ENCODE results near the gene MICA.
"Not testable (repeated sequence)": the region's sequence is repeated elsewhere in the genome, so short reads cannot be mapped to it uniquely, and the experiment has no call there.

MICA gene

DNA sequence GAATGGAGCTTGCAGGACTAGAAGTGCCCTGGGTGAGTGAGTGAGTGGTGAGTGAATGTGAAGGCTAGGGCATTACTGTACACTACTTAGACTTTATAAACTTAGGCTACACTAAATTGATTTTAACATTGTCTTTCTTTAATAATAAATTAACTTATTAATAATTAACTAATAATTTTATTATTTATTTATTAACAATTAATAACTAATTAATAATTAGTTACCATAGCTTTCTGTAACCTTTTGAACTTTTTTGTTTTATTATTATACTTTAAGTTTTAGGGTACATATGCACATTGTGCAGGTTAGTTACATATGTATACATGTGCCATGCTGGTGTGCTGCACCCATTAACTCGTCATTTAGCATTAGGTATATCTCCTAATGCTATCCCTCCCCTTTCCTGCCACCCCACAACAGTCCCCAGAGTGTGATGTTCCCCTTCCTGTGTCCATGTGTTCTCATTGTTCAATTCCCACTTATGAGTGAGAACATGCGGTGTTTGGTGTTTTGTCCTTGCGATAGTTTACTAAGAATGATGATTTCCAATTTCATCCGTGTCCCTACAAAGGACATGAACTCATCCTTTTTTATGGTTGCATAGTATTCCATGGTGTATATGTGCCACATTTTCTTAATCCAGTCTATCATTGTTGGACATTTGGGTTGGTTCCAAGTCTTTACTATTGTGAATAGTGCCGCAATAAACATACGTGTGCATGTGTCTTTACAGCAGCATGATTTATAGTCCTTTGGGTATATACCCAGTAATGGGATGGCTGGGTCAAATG, 43.8 kb downstream of the MICA start:
- not testable (repeated sequence) for H3K36me3 ChIP-seq (ENCODE audit: control insufficient read depth in 1 of 2, insufficient read depth in 2 of 2, low read length in 2 of 2); H2BK120ac ChIP-seq (ENCODE audit: insufficient read depth, low read length, poor library complexity); H3K4me3 ChIP-seq (ENCODE audit: low read depth, low read length); H2AK5ac ChIP-seq (ENCODE audit: low read length); H3K27ac ChIP-seq (ENCODE audit: low read depth, low read length); H3K4me2 ChIP-seq (ENCODE audit: low read length); H4K12ac ChIP-seq (ENCODE audit: low read depth, low read length); H3K18ac ChIP-seq (ENCODE audit: low read length); H3K4me1 ChIP-seq (ENCODE audit: control insufficient read depth in 1 of 2, insufficient read depth in 2 of 2, low read length in 2 of 2); H3K79me1 ChIP-seq (ENCODE audit: low read length); H3K23ac ChIP-seq (ENCODE audit: low read length); H2BK5ac ChIP-seq (ENCODE audit: low read depth, low read length, poor library complexity); DNase-seq; H4K8ac ChIP-seq (ENCODE audit: low read depth, low read length); H2BK12ac ChIP-seq (ENCODE audit: low read length); H3K14ac ChIP-seq (ENCODE audit: low read length); H2AFZ ChIP-seq (ENCODE audit: insufficient read depth, low read length, poor library complexity); H3K79me2 ChIP-seq (ENCODE audit: control insufficient read depth, insufficient read depth, low read length, poor library complexity); H3K9ac ChIP-seq (ENCODE audit: low read length); H3K4ac ChIP-seq (ENCODE audit: low read depth, low read length); H4K91ac ChIP-seq (ENCODE audit: low read depth, low read length); H3K9me3 ChIP-seq (ENCODE audit: insufficient read depth, low read depth, low read length); H3K27me3 ChIP-seq (ENCODE audit: insufficient read depth, low read length)
- no CpG with 5 or more reads among the region's 6 CpGs for WGBS (ENCODE audit: extremely low coverage, insufficient coverage, insufficient read length)

DNA sequence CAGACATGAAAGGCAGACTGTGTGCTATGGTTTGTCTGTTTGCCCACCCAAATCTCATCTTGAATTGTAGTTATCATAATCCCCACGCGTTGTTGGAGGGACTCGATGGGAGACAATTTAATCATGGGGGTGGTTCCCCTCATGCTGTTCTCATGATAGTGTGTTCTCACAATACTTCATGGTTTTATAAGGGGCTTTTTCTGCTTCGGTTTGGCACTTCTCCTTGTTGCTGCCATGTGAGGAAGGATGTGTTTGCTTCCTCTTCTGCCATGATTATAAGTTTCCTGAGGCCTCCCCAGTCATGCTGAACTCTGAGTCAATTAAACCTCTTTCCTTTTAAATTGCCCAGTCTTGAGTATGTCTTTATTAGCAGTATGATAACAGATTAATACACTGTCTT, 47.4 kb downstream of the MICA start:
- DNase-seq: no peak
- no peaks in the 10 kb centered on the region for H3K9me3 ChIP-seq (ENCODE audit: insufficient read depth, low read depth, low read length)
- H2BK5ac ChIP-seq (ENCODE audit: low read depth, low read length, poor library complexity): no peak overlapping the region
- H4K91ac ChIP-seq (ENCODE audit: low read depth, low read length): no peak overlapping the region
- H4K8ac ChIP-seq (ENCODE audit: low read depth, low read length): no peak overlapping the region
- H3K27ac ChIP-seq (ENCODE audit: low read depth, low read length): no peak overlapping the region
- H2AK5ac ChIP-seq (ENCODE audit: low read length): no peak overlapping the region
- H3K4me2 ChIP-seq (ENCODE audit: low read length): no peak overlapping the region
- H3K14ac ChIP-seq (ENCODE audit: low read length): no peak overlapping the region
- no peak overlapping the region for H3K9ac ChIP-seq (ENCODE audit: low read length)
- H3K79me1 ChIP-seq (ENCODE audit: low read length): no peaks in the 10 kb centered on the region
- H2BK120ac ChIP-seq (ENCODE audit: insufficient read depth, low read length, poor library complexity): no peak overlapping the region
- no CpG with 5 or more reads among the region's 4 CpGs for WGBS (ENCODE audit: extremely low coverage, insufficient coverage, insufficient read length)
- H3K4me1 ChIP-seq (ENCODE audit: control insufficient read depth in 1 of 2, insufficient read depth in 2 of 2, low read length in 2 of 2): no peaks in the 10 kb centered on the region
- H3K23ac ChIP-seq (ENCODE audit: low read length): no peak overlapping the region
- no peaks in the 10 kb centered on the region for H3K27me3 ChIP-seq (ENCODE audit: insufficient read depth, low read length)
- no peak overlapping the region for H3K4ac ChIP-seq (ENCODE audit: low read depth, low read length)
- no peak overlapping the region for H3K4me3 ChIP-seq (ENCODE audit: low read depth, low read length)
- H2AFZ ChIP-seq (ENCODE audit: insufficient read depth, low read length, poor library complexity): no peak overlapping the region
- no peak overlapping the region for H4K12ac ChIP-seq (ENCODE audit: low read depth, low read length)
- H3K36me3 ChIP-seq (ENCODE audit: control insufficient read depth in 1 of 2, insufficient read depth in 2 of 2, low read length in 2 of 2): no peaks in the 10 kb centered on the region
- H3K18ac ChIP-seq (ENCODE audit: low read length): no peak overlapping the region
- no peaks in the 10 kb centered on the region for H3K79me2 ChIP-seq (ENCODE audit: control insufficient read depth, insufficient read depth, low read length, poor library complexity)
- no peak overlapping the region for H2BK12ac ChIP-seq (ENCODE audit: low read length)

DNA sequence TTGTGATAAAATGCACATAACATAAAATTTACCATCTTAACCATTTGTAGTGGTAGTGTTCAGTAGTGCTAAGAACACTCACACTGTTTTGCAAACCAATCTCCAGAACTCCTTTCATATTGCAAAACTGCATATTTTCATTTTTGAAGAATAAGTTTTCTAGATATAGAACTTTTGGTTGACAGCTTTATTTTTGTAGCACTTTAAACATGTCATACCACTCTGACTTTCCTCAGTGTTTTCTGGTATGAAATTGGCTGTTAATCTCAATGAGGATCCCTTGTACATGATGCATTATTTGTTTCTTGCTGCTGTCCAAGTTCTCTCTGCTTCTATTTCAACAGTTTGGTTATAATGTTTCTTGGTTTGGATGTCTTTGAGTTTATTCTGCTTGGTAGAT, 49.5 kb downstream of the MICA start:
- no peak overlapping the region for H3K18ac ChIP-seq (ENCODE audit: low read length)
- H4K8ac ChIP-seq (ENCODE audit: low read depth, low read length): no peak overlapping the region
- H3K36me3 ChIP-seq (ENCODE audit: control insufficient read depth in 1 of 2, insufficient read depth in 2 of 2, low read length in 2 of 2): no peaks in the 10 kb centered on the region
- H2AK5ac ChIP-seq (ENCODE audit: low read length): no peak overlapping the region
- H3K9me3 ChIP-seq (ENCODE audit: insufficient read depth, low read depth, low read length): no peaks in the 10 kb centered on the region
- no peak overlapping the region for H2AFZ ChIP-seq (ENCODE audit: insufficient read depth, low read length, poor library complexity)
- H3K23ac ChIP-seq (ENCODE audit: low read length): no peak overlapping the region
- no peak overlapping the region for H3K9ac ChIP-seq (ENCODE audit: low read length)
- H3K4me3 ChIP-seq (ENCODE audit: low read depth, low read length): no peak overlapping the region
- no peak overlapping the region for H3K27ac ChIP-seq (ENCODE audit: low read depth, low read length)
- no peak overlapping the region for H2BK12ac ChIP-seq (ENCODE audit: low read length)
- no peak overlapping the region for H3K4ac ChIP-seq (ENCODE audit: low read depth, low read length)
- DNase-seq: no peak
- H4K91ac ChIP-seq (ENCODE audit: low read depth, low read length): no peak overlapping the region
- H3K79me2 ChIP-seq (ENCODE audit: control insufficient read depth, insufficient read depth, low read length, poor library complexity): no peaks in the 10 kb centered on the region
- no peak overlapping the region for H2BK5ac ChIP-seq (ENCODE audit: low read depth, low read length, poor library complexity)
- H3K14ac ChIP-seq (ENCODE audit: low read length): no peak overlapping the region
- no peaks in the 10 kb centered on the region for H3K79me1 ChIP-seq (ENCODE audit: low read length)
- H3K4me1 ChIP-seq (ENCODE audit: control insufficient read depth in 1 of 2, insufficient read depth in 2 of 2, low read length in 2 of 2): no peaks in the 10 kb centered on the region
- H4K12ac ChIP-seq (ENCODE audit: low read depth, low read length): no peak overlapping the region
- H3K4me2 ChIP-seq (ENCODE audit: low read length): no peak overlapping the region
- no peaks in the 10 kb centered on the region for H3K27me3 ChIP-seq (ENCODE audit: insufficient read depth, low read length)
- H2BK120ac ChIP-seq (ENCODE audit: insufficient read depth, low read length, poor library complexity): no peak overlapping the region

- Histone ChIP-seq H3K4me2 (ENCODE audit: low read length) (no peak overlapping the region), H3K23ac (ENCODE audit: low read length) (no peak overlapping the region)
Measured at GRCh38 chr6:31453259-31453658, 49.9 kb downstream of the MICA start.

More at GRCh38 chr6:31453259-31453658, 49.9 kb downstream of the MICA start:
- H3K4ac ChIP-seq (ENCODE audit: low read depth, low read length): no peak overlapping the region
- no peaks in the 10 kb centered on the region for H3K4me1 ChIP-seq (ENCODE audit: control insufficient read depth in 1 of 2, insufficient read depth in 2 of 2, low read length in 2 of 2)
- no peaks in the 10 kb centered on the region for H3K79me2 ChIP-seq (ENCODE audit: control insufficient read depth, insufficient read depth, low read length, poor library complexity)
- H3K4me3 ChIP-seq (ENCODE audit: low read depth, low read length): no peak overlapping the region
- H3K9ac ChIP-seq (ENCODE audit: low read length): no peak overlapping the region
- H2AK5ac ChIP-seq (ENCODE audit: low read length): no peak overlapping the region
- no peak overlapping the region for H4K8ac ChIP-seq (ENCODE audit: low read depth, low read length)
- H3K18ac ChIP-seq (ENCODE audit: low read length): no peak overlapping the region
- H3K27ac ChIP-seq (ENCODE audit: low read depth, low read length): no peak overlapping the region
- no peak overlapping the region for H2BK5ac ChIP-seq (ENCODE audit: low read depth, low read length, poor library complexity)
- H3K27me3 ChIP-seq (ENCODE audit: insufficient read depth, low read length): no peaks in the 10 kb centered on the region
- no peak overlapping the region for H4K12ac ChIP-seq (ENCODE audit: low read depth, low read length)
- no peak overlapping the region for H2AFZ ChIP-seq (ENCODE audit: insufficient read depth, low read length, poor library complexity)
- no peaks in the 10 kb centered on the region for H3K9me3 ChIP-seq (ENCODE audit: insufficient read depth, low read depth, low read length)
- H3K36me3 ChIP-seq (ENCODE audit: control insufficient read depth in 1 of 2, insufficient read depth in 2 of 2, low read length in 2 of 2): no peaks in the 10 kb centered on the region
- no peak overlapping the region for H3K14ac ChIP-seq (ENCODE audit: low read length)
- no peak overlapping the region for H2BK12ac ChIP-seq (ENCODE audit: low read length)
- whole genome bisulfite sequencing (ENCODE audit: extremely low coverage, insufficient coverage, insufficient read length): no CpG with 5 or more reads among the region's 2 CpGs
- no peak overlapping the region for H4K91ac ChIP-seq (ENCODE audit: low read depth, low read length)
- H2BK120ac ChIP-seq (ENCODE audit: insufficient read depth, low read length, poor library complexity): no peak overlapping the region
- no peaks in the 10 kb centered on the region for H3K79me1 ChIP-seq (ENCODE audit: low read length)
- no peak for DNase-seq
